GM06990 (cell line): ENCODE measurements around the gene MORC2.
A peak's percentile ranks its signal among the peaks of the same experiment; 100 is the strongest.

ENCODE experiments used
- DNase-seq: peaks from one replicate; pipeline ENCODE4 v3.0.0-alpha.2; 2011; ENCODE audit not compliant: insufficient read length; ENCODE audit errors: extremely low read depth
- H3K27me3 ChIP-seq: replicated peaks from 2 replicates; pipeline ENCODE4 v1.6.0; 2011; ENCODE audit warnings: low read length; ENCODE audit not compliant: control insufficient read depth, insufficient read depth
- H3K36me3 ChIP-seq: 2 replicates; pipeline ENCODE4 v1.5.1; 2011; ENCODE audit warnings: low read length; ENCODE audit not compliant: control insufficient read depth, insufficient read depth
- H3K4me3 ChIP-seq: replicated peaks from 2 replicates; pipeline ENCODE4 v1.5.1; 2011; ENCODE audit warnings: low read depth, mild to moderate bottlenecking, control low read depth, low read length
- TF ChIP-seq, protein P1 (sequence below): IDR thresholded peaks from 2 replicates; pipeline ENCODE4 v1.5.1; 2011; ENCODE audit warnings: low read length, control low read depth, mild to moderate bottlenecking, inconsistent platforms; ENCODE audit not compliant: insufficient read depth, poor library complexity, severe bottlenecking

Gene MORC2

DNA sequence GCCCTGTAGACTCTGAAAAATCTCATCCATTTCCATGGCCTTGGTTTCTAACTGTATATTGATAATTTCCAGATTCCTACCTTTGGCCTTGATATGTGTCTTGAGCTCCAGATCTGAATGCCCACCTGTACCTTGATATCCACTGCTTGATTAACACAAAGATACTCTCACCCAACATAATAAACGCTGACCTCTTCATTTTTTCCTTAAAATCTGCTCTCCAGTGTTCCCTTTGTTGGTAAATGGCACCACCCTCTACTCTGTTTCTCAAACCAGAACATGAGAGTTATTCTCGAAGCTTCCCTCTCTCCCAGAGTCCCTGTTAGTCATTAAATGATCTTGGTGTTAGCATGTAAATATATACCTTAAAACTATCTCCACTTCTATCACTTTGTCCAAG lies 13.9 kb upstream of the MORC2 start:
- TF ChIP-seq, protein P1, sequence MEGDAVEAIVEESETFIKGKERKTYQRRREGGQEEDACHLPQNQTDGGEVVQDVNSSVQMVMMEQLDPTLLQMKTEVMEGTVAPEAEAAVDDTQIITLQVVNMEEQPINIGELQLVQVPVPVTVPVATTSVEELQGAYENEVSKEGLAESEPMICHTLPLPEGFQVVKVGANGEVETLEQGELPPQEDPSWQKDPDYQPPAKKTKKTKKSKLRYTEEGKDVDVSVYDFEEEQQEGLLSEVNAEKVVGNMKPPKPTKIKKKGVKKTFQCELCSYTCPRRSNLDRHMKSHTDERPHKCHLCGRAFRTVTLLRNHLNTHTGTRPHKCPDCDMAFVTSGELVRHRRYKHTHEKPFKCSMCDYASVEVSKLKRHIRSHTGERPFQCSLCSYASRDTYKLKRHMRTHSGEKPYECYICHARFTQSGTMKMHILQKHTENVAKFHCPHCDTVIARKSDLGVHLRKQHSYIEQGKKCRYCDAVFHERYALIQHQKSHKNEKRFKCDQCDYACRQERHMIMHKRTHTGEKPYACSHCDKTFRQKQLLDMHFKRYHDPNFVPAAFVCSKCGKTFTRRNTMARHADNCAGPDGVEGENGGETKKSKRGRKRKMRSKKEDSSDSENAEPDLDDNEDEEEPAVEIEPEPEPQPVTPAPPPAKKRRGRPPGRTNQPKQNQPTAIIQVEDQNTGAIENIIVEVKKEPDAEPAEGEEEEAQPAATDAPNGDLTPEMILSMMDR, result no peak
- H3K27me3 ChIP-seq, result no peaks in the 10 kb centered on the region
- DNase-seq, result no peak

DNA sequence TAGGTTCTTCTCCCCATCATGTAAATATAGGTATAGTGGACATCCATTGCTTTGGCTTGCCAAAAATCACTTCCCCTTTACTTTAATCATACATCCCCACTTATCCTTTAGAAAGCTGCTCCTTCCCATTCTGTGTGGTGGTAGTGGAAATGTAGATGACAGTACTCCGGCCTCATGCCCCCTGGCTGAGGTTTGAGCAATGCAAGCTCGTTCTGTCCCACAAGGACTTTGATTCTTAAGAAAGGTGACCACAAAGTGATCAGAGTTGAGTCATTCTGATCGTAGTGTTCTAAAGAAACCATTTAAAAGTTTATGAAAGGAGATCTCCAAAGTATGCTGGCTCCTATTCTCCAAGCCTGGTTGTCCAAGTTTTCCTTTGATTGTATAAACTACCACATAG lies 11.4 kb upstream of the MORC2 start:
- no peaks in the 10 kb centered on the region for H3K27me3 ChIP-seq
- H3K36me3 ChIP-seq, result peaks cover 4% of the 10 kb centered on the region
- H3K4me3 ChIP-seq, result no peak overlapping the region
- DNase-seq, result no peak
- TF ChIP-seq, protein P1, result no peak

More for the DNA sequence above, 13.9 kb upstream of the MORC2 start:
- Histone ChIP-seq H3K4me3 (no peak overlapping the region), H3K36me3 (no peaks in the 10 kb centered on the region)

DNA sequence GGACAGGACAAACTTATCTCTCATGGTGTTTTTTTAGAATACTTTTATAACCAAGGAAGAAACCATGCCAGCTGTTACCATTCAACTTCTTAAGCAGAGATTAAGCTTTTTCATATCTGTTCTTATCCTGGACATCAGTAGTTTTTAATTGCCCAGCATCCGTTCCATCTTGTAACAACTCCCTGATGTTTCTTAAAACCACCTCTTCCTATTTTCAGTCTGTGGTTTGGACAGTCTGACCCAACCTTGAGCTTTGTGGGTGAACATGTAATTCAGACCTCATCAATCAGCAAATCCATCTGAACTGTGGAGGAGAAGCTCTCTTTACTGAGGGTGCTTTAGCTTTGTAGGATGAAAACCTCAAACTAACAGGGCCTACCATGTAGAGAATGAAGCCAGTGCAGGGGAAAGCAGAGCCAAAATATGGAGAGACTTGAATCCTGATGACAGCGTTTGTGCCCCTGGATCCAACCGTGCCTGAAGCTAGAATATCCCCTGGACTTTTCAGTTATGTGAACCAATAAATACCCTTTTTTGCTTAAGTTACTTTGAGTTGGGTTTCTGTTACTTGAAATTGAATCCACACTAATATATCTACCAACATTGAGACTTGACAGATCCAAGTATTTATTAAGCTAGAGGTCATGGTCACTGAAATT lies 9.9 kb upstream of the MORC2 start:
- H3K36me3 ChIP-seq, result peaks cover 9% of the 10 kb centered on the region
- TF ChIP-seq, protein P1, result no peak
- DNase-seq, result no peak

DNA sequence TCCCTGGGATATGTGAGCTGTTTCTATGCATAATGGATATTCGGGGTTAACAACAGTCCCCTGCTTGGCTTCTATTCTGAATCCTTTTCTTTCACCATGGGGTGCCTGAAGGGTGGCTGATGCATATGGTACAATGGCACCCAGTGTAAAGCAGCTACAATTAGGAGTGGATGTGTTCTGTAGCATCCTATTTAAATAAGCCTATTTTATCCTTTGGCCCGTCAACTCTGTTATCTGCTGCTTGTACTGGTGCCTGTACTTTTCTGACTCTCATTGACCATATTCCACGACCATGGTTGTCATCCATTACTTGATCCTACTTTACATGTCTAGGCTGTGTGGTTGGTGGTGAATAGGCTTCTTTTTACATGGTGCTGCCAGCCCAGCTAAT lies 1.8 kb upstream of the MORC2 start:
- peak overlapping the region; percentile 79 for H3K4me3 ChIP-seq
- TF ChIP-seq, protein P1, result no peak
- H3K36me3 ChIP-seq, result peaks cover 17% of the 10 kb centered on the region
- no peak for DNase-seq
- H3K27me3 ChIP-seq, result no peaks in the 10 kb centered on the region

More for the DNA sequence above, 9.9 kb upstream of the MORC2 start:
- Histone ChIP-seq H3K4me3 (no peak overlapping the region), H3K27me3 (no peaks in the 10 kb centered on the region)

DNA sequence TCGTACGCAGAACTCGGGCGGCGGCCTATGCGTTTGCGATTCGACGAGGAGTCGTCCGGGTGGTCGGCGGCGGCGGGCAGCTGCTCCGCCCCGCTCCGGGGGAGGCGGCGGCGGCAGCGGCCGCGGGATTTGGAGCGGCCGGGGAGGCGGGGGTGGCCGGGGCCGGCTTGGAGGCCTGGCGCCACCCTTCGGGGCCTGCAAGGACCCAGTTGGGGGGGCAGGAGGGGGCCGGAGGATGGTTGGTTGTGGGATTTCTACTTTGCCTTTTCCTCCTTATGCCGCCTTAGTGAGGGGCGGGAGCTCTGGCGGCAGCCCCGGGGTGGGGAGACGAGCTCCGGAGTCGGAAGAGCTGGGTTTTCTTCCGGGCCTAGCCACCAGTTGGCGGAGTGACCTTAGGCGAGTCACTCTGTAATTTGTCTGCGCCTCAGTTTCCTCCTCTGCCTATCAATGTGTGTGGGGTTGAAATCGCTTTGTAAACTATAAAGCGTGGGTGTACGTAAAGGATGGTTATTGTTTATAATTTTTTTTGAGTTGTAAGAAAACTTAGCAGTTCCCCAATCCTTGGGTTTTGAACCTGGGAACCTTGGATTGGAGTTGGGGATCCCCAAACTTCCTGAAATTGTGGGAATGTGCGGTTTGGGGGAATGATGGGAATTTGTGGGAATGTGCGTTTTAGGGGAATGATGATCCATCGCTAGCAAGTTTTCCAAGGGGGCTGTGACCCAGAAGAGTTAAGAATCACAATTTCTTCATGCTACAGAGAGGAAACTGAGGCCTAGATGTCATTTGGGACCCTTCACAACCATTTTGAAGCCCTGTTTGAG lies 1.2 kb upstream of the MORC2 start:
- H3K27me3 ChIP-seq, result no peaks in the 10 kb centered on the region
- peak overlapping the region; percentile 79 for H3K4me3 ChIP-seq
- DNase-seq, result no peak
- H3K36me3 ChIP-seq, result peaks cover 12% of the 10 kb centered on the region
- TF ChIP-seq, protein P1, result no peak
